NCI-H2107 treated with DMSO at 0.1 percent for 48 hours (cell line): ENCODE data around the gene FOSL2.

ENCODE experiments used
- DNase-seq: peaks from one replicate; lab custom pipeline; 2025; ENCODE audit not compliant: unreplicated experiment; lab: John Stamatoyannopoulos, UW

The FOSL2 gene

DNA sequence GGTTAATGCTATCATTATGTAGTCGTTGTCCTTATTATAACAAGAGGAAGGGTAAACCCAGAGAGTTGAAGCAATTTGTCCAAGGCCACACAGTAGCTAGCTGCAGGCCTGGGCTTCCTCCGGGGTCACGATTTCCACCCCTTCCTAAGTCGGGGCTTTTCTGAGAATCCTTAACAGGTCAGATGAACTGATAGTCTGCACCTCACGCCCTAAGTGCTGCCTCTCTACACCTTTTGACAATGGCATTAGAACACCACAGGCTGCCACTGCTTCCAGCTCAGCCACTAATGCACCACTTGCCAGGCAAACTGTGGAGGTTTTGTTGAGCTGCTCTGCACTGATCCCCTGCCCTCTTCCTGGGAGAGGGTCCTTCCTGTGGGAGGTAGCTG, 37.7 kb downstream of the FOSL2 start:
- DNase-seq: no peak

DNA sequence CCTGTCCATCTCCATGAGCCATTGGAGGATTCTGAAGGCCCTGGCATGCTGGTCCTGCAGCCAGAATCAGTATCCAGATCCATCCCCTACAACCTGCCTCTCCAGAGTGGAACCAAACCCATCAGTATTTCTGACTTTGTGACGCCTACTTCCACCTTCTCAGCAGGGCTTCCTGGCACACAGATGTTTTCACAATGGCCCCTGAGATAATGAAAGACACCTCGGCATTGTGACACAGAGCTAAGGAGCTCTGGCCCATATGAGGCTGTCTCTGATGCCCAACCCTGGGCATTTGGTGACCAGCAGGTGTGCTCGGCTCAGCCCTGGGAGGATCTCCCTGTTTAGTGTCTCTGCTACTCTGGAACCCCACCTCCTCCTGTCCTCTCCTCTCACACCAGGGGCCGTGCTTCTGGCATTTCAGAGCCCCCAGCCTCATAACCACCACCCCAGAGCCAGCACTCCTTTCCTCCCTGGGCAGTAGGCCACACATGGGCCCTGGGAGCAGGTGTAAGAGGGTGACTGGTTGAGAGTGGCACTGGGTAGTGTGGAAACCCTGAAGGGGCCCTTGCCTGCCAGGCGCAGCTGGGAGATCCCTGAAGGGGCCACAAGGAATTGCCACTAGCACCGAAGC, 38.2 kb downstream of the FOSL2 start:
- no peak for DNase-seq

DNA sequence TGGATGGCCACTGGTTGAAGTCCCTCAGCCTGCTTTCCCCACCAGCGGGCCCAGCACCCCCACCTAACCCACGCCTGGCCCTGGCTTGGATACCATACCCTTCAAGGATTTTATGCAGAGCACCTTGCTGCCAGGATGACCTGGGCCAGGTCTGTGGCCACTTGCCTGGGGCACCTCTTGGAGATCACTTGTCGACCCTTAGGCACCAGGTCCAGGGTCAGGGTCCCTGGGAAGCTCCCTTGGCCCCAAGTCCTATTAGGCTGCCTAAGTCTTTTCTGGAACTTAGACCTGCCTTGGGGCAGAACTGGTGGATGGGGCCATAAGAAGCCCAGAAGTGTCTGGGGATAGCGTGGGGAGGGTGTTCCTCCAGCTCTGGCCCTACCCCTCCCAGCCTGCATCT, 39.1 kb downstream of the FOSL2 start:
- DNase-seq: no peak

DNA sequence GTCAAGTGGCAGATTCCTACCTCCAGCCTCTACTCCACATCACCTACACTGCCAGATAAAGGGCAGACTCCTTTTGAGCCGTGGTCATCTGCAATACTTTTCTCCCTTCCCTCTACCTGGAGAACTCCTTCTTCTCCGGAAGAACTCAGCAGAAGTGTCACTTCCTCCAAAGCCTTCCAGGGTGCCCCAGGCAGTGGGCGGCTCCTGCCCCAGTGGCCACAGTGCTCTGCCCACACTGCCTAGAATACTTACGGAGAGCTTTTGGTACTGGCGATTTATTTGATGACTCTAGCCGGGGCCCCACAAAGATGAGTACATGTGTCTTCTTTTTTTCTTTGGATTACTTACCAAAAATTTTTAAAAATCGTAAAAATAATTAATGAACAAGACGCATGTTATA, 39.7 kb downstream of the FOSL2 start:
- DNase-seq: no peak

DNA sequence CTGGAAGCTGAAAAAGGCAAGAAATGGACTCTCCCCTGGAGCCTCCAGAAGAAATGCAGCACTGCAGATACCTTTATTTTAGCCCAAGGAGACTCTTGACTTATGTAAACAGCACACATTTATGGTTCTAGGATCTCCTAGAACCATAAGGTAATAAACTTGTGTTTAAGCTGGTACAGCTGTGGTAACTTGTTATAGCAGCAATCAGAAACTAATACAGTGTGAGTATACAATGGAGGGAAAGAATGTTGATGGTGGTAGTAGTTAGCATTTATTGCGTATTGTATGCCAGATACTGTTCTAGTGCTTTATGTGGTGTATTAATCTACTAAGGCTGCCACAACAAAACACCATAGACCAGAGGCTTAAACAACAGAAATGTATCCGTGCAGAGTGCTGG, 40.6 kb downstream of the FOSL2 start:
- no peak for DNase-seq

DNA sequence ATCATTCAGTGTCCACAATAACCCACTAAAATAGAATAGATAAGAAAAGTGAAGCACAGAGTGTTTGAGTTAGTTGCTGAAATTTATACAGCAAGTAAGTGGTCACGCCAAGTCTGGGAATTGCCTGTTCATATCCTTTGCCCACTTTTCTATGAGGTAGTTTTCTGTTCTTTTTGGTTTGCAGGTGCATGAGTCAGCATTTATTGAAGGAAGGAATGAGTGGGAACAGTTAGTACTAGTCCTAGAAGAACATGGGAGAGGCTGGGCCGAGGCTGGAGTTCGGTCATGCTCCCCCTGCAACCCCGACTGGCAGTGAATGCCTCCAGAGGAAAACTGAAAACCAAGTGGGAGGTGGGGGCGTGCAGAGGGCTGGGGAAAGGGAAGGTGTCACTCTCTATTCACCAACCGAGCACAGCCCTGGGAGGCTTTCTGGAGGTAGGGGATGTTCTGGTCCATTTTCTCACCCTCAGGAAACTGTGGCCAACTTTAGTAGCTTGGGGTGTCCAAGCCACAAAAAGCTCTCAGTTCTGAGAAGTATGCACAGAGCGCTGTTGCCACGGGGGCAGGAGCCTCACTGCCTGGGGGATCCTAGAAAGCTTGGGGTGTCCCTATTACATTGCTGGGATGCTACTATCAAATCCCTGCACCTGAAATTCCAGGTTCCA, 41.4 kb downstream of the FOSL2 start:
- no peak for DNase-seq

DNA sequence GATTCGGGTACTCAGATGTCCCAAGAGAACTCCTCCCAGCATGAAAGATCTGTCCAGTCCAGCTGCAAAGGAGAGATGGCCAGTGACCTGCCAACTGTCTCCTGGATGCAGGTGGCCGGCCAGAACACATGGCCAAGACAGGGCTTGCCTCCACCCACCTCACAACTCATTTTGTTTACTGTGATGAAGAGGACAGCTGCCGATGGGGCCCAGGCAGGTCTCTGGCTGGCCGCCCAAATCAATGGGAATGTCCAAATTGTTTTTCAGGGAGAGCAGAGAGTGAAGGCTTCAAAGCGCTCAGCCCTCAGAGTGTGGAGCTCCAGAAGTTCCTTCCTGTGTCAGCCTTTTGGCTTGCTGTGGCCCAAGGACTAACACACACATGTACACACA, 41.9 kb downstream of the FOSL2 start:
- DNase-seq: no peak

DNA sequence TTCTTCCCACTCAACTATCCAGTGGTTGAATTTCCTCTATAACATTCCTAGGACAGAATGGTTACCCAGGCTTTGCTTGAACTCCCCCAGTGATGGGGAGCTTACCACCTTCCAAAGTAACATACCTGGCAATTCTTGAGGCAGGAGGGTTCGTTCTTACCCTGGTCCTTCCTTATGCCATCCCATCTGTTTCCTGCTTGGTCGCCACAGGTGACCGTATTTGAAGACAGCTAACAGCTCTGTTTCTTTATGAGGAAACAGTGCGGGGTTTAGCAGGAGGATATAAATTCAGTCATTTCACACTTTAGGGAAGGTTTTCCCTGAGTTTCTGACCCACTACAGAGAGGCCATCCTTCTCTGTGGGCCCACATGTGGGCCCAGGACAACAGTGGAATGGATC, 42.6 kb downstream of the FOSL2 start:
- DNase-seq: no peak

DNA sequence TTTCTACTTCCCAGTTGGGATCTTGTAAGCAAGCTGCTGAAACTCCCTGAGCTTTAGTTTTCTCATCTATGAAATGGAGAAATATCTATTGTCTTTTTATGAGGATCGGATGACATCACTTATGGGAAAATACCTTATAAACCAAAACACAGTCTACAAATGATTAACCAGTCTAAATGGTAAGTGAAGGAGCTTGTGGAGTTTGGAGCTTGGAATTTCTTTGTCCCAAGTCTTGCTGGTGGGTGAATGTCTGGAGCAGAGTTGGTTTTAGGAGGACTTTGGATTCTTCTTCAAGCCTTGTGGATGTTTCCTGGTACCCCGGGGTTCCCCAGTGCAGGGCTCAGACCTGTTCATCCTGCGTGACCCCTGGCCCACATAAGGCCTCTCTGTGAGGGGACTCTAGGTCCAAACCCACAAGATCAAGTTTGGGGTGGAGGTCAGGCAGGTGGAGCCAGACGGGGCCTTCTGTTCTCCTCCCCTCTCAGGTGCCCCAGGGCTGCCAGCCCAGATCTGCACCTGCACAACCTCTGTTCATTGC, 43.2 kb downstream of the FOSL2 start:
- DNase-seq: no peak

DNA sequence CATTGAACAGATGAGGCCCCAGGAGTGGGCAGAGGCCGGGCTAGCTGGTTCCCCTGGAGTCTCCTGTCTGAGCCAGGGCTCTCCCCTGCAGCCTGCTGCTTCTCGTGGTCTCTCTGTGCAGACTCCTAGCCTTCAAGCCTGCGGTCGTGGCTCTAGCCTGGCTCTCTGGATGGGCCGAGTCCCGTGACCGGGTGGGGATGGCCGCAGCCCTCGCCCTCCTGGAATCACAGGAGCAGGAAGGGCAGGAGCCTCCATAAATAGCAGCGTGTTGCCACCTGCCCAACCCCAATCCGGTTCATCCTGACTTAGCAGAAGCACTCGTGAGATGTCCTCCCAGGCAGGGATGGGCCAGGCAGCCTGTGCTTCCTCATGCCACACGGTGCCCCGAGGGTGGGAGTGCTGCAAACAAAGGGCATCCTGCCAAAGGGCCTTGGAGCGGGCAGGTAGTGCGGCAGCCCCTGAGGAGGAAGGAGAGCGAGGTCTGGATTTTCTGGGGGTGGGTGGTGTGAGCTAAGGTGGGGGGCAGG, 43.9 kb downstream of the FOSL2 start:
- DNase-seq: no peak

DNA sequence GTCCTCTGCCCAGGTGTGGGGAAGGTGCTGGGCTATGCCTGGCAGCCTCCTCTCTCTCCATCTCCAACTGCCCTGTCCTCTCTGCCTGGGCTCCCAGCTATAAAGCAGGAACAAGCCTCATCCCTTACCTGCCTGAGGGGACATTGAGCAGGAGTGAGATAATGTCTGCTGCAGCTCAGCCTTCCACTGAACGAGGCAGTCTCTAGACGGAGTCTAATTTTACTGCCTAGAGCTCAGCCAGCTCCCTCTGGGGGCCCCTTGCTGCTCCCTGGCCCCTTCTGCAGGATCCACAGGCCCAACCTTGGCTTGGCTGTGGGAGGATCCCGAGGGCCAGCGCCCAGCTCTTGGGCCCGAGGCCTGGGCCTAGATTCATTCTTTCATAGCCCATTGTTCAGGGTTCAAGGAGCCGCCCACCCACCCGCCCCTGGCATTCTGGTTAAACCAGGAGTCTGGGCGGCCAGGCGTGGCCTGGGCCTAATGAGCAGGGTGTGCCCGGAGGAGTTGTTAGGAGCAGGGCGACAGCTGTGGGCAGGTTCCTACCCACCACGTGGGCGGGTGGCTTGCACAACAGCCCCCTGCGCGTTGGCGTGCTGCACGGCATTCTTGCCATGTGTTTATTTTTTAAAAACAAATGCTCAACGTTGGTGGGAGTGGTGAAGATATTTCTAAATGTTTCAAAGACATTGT, 44.6 kb downstream of the FOSL2 start:
- DNase-seq: no peak

DNA sequence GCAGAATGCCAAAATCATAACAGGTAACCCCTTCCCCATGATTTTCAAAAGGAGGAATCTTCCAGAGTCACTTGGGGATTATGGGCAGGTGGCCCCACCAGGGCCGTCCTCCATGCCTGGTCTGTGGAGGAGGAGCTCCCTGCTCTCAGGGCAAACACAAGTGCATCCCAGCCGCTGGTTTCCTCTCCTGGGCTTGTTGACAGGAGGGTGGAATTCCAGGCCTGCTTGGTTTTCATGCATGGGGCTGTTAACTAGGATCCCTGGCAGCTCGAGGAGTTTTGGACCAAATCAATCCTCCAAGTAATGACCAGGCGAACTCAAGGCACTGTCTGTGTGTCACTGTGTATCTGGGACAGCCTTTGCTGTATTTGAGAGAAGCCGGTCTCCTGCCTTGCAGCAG, 45.3 kb downstream of the FOSL2 start:
- DNase-seq: no peak

DNA sequence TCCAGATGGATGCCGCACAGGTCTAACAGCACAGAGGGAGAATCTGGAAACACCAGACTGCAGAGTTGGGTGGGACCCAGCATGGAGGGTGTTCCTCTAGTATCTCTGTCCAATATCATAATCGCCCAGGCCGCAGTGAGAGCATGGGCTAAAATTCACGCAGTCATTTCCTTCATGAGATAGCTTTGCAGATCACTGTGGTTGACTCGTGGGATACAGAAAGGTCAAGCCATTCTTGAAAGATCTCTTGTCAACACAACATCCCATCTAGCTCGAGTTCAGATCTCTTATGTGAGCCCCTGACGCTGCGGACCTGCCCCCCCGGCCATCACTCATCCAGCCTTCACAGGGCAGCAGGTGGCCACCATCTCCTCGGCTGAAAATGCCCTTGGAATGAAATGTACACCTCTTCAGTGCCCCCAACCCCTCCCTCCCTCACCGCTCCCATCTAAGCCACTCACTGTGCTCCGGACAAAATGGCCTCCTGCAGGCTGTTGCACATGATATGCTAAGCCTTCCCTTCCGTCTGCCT, 45.9 kb downstream of the FOSL2 start:
- DNase-seq: no peak

DNA sequence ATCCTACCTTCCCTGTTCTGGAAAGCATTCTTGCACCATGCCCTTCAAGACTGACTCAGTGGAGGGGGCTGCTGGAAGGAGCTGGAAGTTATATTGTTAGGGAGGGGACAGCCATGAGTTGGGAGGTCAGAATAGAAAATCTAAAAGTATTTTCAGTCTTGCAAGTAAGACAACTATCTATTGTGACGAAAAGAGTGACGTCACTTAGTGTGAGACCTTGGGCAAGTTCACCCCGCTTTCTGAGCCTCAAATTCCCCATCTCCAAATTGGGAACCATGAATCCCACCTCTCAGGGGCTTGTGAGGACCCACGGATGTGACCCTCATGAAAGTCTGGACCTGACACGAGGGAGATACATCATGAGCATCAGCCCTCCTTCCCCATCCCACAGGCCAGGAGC, 46.5 kb downstream of the FOSL2 start:
- DNase-seq: no peak

DNA sequence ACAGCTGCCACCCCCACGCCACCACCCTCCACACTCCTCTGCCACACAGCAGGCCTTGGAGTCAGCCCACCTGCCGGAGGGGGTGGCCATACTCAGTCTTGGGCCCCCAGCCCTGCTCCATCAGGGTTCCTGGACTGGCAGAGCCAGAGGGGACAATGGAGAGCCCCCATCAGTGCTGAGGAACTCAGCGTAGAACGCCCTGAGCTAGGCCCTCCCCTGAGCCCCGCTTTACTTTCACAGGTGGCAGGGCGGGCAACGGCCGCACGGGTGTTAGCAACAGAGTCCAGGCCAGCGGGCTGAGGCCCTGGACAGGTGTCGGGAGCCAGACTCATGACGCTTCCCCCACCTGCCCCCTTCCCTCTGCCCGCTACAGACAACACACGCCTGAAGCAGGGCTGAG, 47.1 kb downstream of the FOSL2 start:
- no peak for DNase-seq

DNA sequence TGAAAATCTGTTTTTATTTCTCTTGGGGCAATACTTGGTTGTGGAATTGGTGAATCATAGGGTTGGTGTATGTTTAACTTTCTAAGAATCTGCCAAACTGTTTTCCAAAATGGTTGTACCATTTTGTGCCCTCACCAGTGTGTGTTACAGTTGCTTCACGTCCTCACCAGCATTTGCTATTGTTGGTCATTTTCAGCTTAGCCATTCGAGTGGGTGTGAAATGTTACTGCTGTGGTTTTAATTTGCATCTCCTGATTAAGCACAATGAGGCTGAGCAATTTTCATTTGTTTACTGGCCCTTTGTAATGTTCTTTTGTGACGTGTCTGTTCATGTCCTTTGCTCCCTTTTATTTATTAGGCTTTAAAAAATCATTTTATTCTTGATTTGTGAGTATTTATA, 49.7 kb downstream of the FOSL2 start:
- DNase-seq: no peak

DNA sequence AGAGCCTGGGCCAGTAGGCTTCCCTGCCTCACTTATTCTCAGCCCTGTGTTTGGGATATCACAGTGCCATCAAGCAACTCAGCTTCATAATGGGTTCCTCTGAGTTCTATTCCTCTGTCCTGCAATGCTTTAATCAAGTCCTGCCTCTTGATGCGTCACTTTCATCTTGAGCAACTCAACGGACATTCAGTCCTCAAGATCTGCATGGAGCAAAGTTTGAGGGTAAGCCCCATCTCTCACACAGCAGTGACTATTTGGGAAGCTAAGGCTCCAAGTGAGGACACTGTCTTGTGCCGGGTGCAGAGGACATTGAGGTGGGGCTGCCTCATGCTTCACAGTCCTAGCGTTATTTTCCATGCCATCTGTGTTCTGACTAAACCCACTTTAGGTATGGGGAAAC, 52.3 kb downstream of the FOSL2 start:
- DNase-seq: no peak

DNA sequence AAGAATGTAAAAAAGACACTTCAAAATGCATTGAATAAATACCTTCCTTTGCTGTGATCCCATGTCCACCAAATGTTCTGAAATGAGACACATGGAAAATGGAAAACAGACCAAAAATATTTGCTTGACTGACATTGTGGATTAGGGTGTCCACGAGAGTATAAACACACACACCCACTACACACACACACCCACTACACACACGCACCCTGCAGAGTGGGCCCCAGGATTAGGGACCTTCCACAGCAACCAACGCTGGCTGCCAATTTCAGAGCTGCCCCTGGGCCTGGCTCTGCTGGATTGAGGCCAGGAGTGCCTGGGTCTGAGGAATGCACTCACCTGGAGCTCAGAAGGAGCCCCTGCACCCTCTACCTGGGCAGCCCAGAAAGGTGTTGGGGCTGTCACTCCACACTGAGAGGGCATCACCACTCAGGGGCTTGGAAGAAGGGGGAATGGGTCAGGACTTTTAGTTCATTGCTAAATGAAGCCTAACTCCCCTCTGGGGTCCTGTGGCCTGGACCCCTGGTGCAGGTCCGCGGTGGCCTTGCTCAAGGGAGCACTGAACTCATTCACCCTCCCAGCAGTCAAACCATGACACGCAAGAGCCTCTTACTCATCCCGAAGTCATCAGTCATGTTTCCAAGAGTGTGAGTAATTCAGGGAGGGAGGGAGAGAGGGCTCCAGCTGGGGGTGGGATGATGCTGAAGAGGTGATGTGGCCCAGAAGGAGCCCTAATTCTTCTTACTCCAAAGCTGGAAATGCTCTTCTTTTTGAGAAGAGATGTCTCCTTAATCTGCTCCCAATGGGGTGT, 53.0 kb downstream of the FOSL2 start:
- no peak for DNase-seq

DNA sequence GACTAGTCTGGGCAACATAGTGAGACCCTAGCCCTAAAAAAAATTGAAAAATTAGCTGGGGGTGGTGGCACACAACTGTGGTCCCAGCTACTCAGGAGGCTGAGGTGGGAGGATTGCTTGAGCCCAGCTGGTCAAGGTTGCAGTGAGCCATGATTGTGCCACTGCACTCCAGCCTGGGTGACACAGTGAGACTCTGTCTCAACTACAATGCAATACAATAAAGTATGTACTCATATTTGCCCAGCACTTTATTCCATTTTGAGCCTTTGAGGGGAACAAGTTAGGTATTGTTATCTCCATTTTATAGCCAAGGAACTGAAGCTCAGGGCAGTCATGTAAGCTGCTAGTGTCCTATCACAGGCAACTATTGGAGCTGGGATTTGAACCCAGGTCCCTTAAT, 53.9 kb downstream of the FOSL2 start:
- DNase-seq: no peak

DNA sequence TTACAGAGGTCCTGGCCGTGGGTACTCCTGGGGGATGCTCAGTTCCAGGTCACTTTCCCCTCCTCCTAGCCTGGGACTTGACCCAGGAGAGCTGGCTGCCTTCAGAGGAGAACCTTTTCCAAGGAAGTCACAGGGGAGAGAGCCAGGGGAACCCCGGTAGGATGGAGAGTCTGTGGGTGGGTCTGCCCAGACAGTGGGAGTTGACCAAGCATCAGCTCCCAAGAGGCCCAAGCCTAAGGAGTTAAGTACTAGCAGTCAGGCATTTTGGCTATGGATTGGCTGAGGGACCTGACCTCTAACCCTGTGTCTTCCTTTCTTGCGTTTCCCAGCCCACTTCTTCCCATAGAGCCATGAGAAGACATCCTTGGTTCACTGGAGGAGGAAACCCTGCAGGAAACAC, 54.4 kb downstream of the FOSL2 start:
- no peak for DNase-seq
